H1 (cell line): ENCODE measurements around the gene CMTM3. TPM values are rescaled to one million over a fixed set of nuclear protein-coding genes. Genes with fewer than 3 reads are reported as not detected.

Experiments
- CTCF ChIA-PET: fragments of 300-600 bp; sonication (Branson Sonifier 250); formaldehyde crosslinking; loops from one replicate; lab custom pipeline; 2021; ENCODE audit not compliant: partially characterized antibody; lab: Charles Lee
- POLR2A ChIA-PET: fragments of 300-600 bp; sonication (Branson Sonifier 250); formaldehyde crosslinking; loops from one replicate; lab custom pipeline; 2021; ENCODE audit warnings: inconsistent platforms; ENCODE audit not compliant: partially characterized antibody; lab: Charles Lee
- DNase-seq, 2 experiments: peaks; one replicate each; pipeline versions ENCODE4 v3.0.0 to v3.0.0-alpha.2; 2010 to 2022; ENCODE audit warnings: low spot score in 2 of 2, low read depth in 1 of 2, mixed read lengths in 1 of 2
- FAIRE-seq: peaks from 2 replicates; lab custom pipeline; 2011; peaks lifted over from hg19 to GRCh38; lab: Jason Lieb, UNC
- H2AFZ ChIP-seq: 2 replicates; pipeline ENCODE4 v1.8.1; 2012; ENCODE audit warnings: low read length, inconsistent platforms
- H2AK5ac ChIP-seq: 2 replicates; pipeline ENCODE4 v1.6.1; 2013; ENCODE audit warnings: low read depth, low read length
- H2BK120ac ChIP-seq: replicated peaks from 2 replicates; pipeline ENCODE3; 2013; ENCODE audit warnings: low read depth, low read length, inconsistent platforms
- H2BK12ac ChIP-seq: 2 replicates; pipeline ENCODE4 v1.6.1; 2013; ENCODE audit warnings: low read depth, low read length
- H2BK15ac ChIP-seq: 2 replicates; pipeline ENCODE4 v1.6.1; 2013; ENCODE audit warnings: low read length
- H2BK20ac ChIP-seq: 2 replicates; pipeline ENCODE4 v1.6.1; 2013; ENCODE audit warnings: low read length
- H2BK5ac ChIP-seq: 2 replicates; pipeline ENCODE4 v1.6.1; 2013; ENCODE audit warnings: low read depth, low read length
- H3K14ac ChIP-seq: 2 replicates; pipeline ENCODE4 v1.6.1; 2013; ENCODE audit warnings: inconsistent platforms; ENCODE audit not compliant: insufficient read length
- H3K18ac ChIP-seq: 2 replicates; pipeline ENCODE4 v1.6.1; 2013; ENCODE audit warnings: low read length; ENCODE audit errors: extremely low read depth
- H3K23ac ChIP-seq: 2 replicates; pipeline ENCODE4 v1.6.1; 2013; ENCODE audit warnings: inconsistent platforms; ENCODE audit not compliant: insufficient read length
- H3K23me2 ChIP-seq: 2 replicates; pipeline ENCODE4 v1.6.1; 2013; ENCODE audit warnings: low read depth, low read length
- H3K27ac ChIP-seq: 2 replicates; pipeline ENCODE4 v1.6.1; 2011; ENCODE audit warnings: low read depth, low read length, inconsistent platforms
- H3K27me3 ChIP-seq, 4 experiments: replicated peaks in 1 of 4; 1 replicate in 1 of 4; 2 replicates in 3 of 4; pipeline versions ENCODE4 v1.6.1 to v1.8.1; 2011 to 2013; ENCODE audit warnings: low read length in 3 of 4, mild to moderate bottlenecking in 3 of 4, inconsistent platforms in 2 of 4, mixed read lengths in 2 of 4, moderate library complexity in 1 of 4; ENCODE audit not compliant: control insufficient read depth in 3 of 4, insufficient read depth in 3 of 4; ENCODE audit errors: extremely low read depth in 1 of 4
- H3K36me3 ChIP-seq, 4 experiments: 2 replicates each; pipeline versions ENCODE4 v1.6.1 to v1.8.1; 2011 to 2013; ENCODE audit warnings: mild to moderate bottlenecking in 4 of 4, low read length in 3 of 4, moderate library complexity in 2 of 4, control low read depth in 1 of 4, inconsistent platforms in 1 of 4; ENCODE audit not compliant: insufficient read depth in 4 of 4, control insufficient read depth in 2 of 4
- H3K4ac ChIP-seq: replicated peaks from 2 replicates; pipeline ENCODE3; 2013; ENCODE audit warnings: low read length, low read depth, mixed read lengths, inconsistent platforms; ENCODE audit not compliant: insufficient read length
- H3K4me1 ChIP-seq, 4 experiments: replicated peaks in 1 of 4; 1 replicate in 1 of 4; 2 replicates in 3 of 4; pipeline versions ENCODE4 v1.6.1 to v1.8.1; 2011 to 2013; ENCODE audit warnings: low read length in 3 of 4, inconsistent platforms in 2 of 4, mixed read lengths in 1 of 4; ENCODE audit not compliant: insufficient read depth in 4 of 4, control insufficient read depth in 3 of 4
- H3K4me2 ChIP-seq, 2 experiments: 2 replicates each; pipeline versions ENCODE4 v1.6.1 to v1.8.1; 2011 to 2013; ENCODE audit warnings: low read depth in 2 of 2, low read length in 2 of 2, control low read depth in 1 of 2, inconsistent platforms in 1 of 2, mild to moderate bottlenecking in 1 of 2; ENCODE audit not compliant: insufficient read depth in 1 of 2
- H3K4me3 ChIP-seq, 4 experiments: fragments of 200-600, 300-600 bp in 1 of 4; sonication (generic), shearing (Covaris generic), sonication (Bioruptor Twin) in 1 of 4; 2 replicates each; pipeline versions ENCODE4 v1.5.1 to v1.8.1; 2011 to 2016; ENCODE audit warnings: low read length in 4 of 4, low read depth in 3 of 4, control low read depth in 2 of 4, inconsistent platforms in 2 of 4, mild to moderate bottlenecking in 2 of 4, mixed read lengths in 1 of 4, moderate library complexity in 1 of 4; ENCODE audit not compliant: insufficient read depth in 2 of 4; ENCODE audit errors: extremely low read depth in 1 of 4
- H3K56ac ChIP-seq: replicated peaks from 2 replicates; pipeline ENCODE3; 2013; ENCODE audit warnings: low read depth, mild to moderate bottlenecking, mixed read lengths, low read length, inconsistent platforms; ENCODE audit not compliant: insufficient read length
- H3K79me1 ChIP-seq: 2 replicates; pipeline ENCODE4 v1.6.1; 2013; ENCODE audit warnings: low read depth, low read length, control low read depth
- H3K79me2 ChIP-seq, 2 experiments: 2 replicates each; pipeline versions ENCODE4 v1.6.1 to v1.8.1; 2012 to 2013; ENCODE audit warnings: low read length in 2 of 2, mild to moderate bottlenecking in 2 of 2, inconsistent platforms in 1 of 2; ENCODE audit not compliant: insufficient read depth in 2 of 2, control insufficient read depth in 1 of 2
- H3K9ac ChIP-seq, 4 experiments: replicated peaks in 1 of 4; 1 replicate in 1 of 4; 2 replicates in 3 of 4; pipeline versions ENCODE4 v1.6.1 to v1.8.1; 2011 to 2013; ENCODE audit warnings: low read depth in 3 of 4, low read length in 3 of 4, control low read depth in 2 of 4, mild to moderate bottlenecking in 2 of 4, moderate library complexity in 2 of 4, inconsistent platforms in 1 of 4; ENCODE audit errors: extremely low read depth in 1 of 4
- H3K9me3 ChIP-seq, 2 experiments: 2 replicates each; pipeline versions ENCODE4 v1.6.1 to v1.8.1; 2012 to 2013; ENCODE audit warnings: mild to moderate bottlenecking in 2 of 2, moderate library complexity in 2 of 2, control low read depth in 1 of 2, inconsistent platforms in 1 of 2, low read depth in 1 of 2, low read length in 1 of 2, mixed read lengths in 1 of 2; ENCODE audit not compliant: insufficient read depth in 2 of 2
- H4K20me1 ChIP-seq, 2 experiments: replicated peaks in 1 of 2; 2 replicates each; pipeline versions ENCODE3 to v1.8.1; 2011 to 2013; ENCODE audit warnings: inconsistent platforms in 2 of 2, low read length in 2 of 2, mild to moderate bottlenecking in 1 of 2; ENCODE audit not compliant: insufficient read depth in 2 of 2, control insufficient read depth in 1 of 2
- H4K5ac ChIP-seq: 2 replicates; pipeline ENCODE4 v1.6.1; 2013; ENCODE audit warnings: low read length, low read depth, mixed read lengths, inconsistent platforms; ENCODE audit not compliant: insufficient read length
- H4K8ac ChIP-seq: 2 replicates; pipeline ENCODE4 v1.8.0; 2013; ENCODE audit warnings: mild to moderate bottlenecking, moderate library complexity, low read length, inconsistent platforms; ENCODE audit not compliant: insufficient read depth; ENCODE audit errors: extremely low read depth
- H4K91ac ChIP-seq: replicated peaks from 2 replicates; pipeline ENCODE3; 2013; ENCODE audit warnings: low read length, mixed read lengths, inconsistent platforms; ENCODE audit not compliant: insufficient read length
- ASH2L ChIP-seq: fragments of 200-600, 300-600 bp; sonication (generic); IDR thresholded peaks from one replicate; pipeline ENCODE4 v1.7.1; 2017; ENCODE audit warnings: low read length
- BCL11A ChIP-seq, 2 experiments: IDR thresholded peaks; one replicate each; pipeline ENCODE4 v1.6.1; 2011; ENCODE audit warnings: low read depth in 2 of 2, low read length in 2 of 2, mild to moderate bottlenecking in 2 of 2
- CREB1 ChIP-seq: IDR thresholded peaks from 2 replicates; pipeline ENCODE4 v1.6.1; 2012; ENCODE audit warnings: inconsistent platforms
- EGR1 ChIP-seq: IDR thresholded peaks from 2 replicates; pipeline ENCODE4 v1.6.1; 2011; ENCODE audit warnings: low read depth, low read length, borderline replicate concordance
- MAFK ChIP-seq: IDR thresholded peaks from 2 replicates; pipeline ENCODE4 v1.6.1; 2012; ENCODE audit warnings: low read depth, mild to moderate bottlenecking, improper control_type of control experiment, low read length
- RAD21 ChIP-seq, 2 experiments: IDR thresholded peaks in 1 of 2; conservative IDR thresholded peaks in 1 of 2; 2 replicates each; pipeline ENCODE4 v1.6.1; 2011; ENCODE audit warnings: low read depth in 2 of 2, low read length in 2 of 2, improper control_type of control experiment in 1 of 2, inconsistent platforms in 1 of 2, mild to moderate bottlenecking in 1 of 2, moderate library complexity in 1 of 2
- RBBP5 ChIP-seq: IDR thresholded peaks from 2 replicates; pipeline ENCODE4 v1.7.1; 2012; ENCODE audit warnings: low read depth, mild to moderate bottlenecking, inconsistent platforms, low read length, moderate library complexity, borderline replicate concordance
- RXRA ChIP-seq: IDR thresholded peaks from 2 replicates; pipeline ENCODE4 v1.6.1; 2011; ENCODE audit warnings: low read depth, mild to moderate bottlenecking, low read length, moderate library complexity; ENCODE audit not compliant: insufficient read depth
- SIN3A ChIP-seq, 2 experiments: IDR thresholded peaks in 1 of 2; conservative IDR thresholded peaks in 1 of 2; 2 replicates each; pipeline ENCODE4 v1.6.1; 2011 to 2012; ENCODE audit warnings: low read length in 2 of 2, improper control_type of control experiment in 1 of 2, low read depth in 1 of 2, mild to moderate bottlenecking in 1 of 2
- YY1 ChIP-seq: IDR thresholded peaks from 2 replicates; pipeline ENCODE4 v1.6.1; 2011; ENCODE audit warnings: low read depth, mild to moderate bottlenecking, low read length
- WGBS, 2 experiments: shearing (Covaris generic) in 1 of 2; methylation state at CpG; one replicate each; pipeline versions ENCODE4 v1.1.6 to v1.1.7; 2013 to 2015; ENCODE audit warnings: low lambda C conversion rate in 2 of 2, mixed read lengths in 2 of 2, inconsistent platforms in 1 of 2, low coverage in 1 of 2, missing lambda C conversion rate in 1 of 2; ENCODE audit not compliant: insufficient replicate concordance in 2 of 2, insufficient coverage in 1 of 2, insufficient read length in 1 of 2; ENCODE audit errors: extremely low coverage in 1 of 2, missing lambda C conversion rate in 1 of 2; 5-methylcytosine and 5-hydroxymethylcytosine counted together
- polyA plus RNA-seq, 7 experiments: library from polyadenylated mRNA; depleted of rRNA in 3 of 7; stranded (reverse) in 5 of 7; unstranded in 2 of 7; fragments of >200 nt in 5 of 7; fragments of 200-250 nt in 2 of 7; gene quantifications; 1 replicate in 5 of 7; 2 replicates in 1 of 7; 4 replicates in 1 of 7; pipeline versions ENCODE4 v1.2.1 to v1.2.3, GENCODE V29; 2011 to 2013; ENCODE audit warnings: missing spikeins in 2 of 7, mixed read lengths in 2 of 7
- total RNA-seq: library from RNA; stranded (reverse); fragmentation: NEBNext Ultra II Directional; extraction: Animal tissue kit (Norgen Biotek cat#: 25700); gene quantifications from 2 replicates; pipeline ENCODE4 v1.2.1, GENCODE V29; 2021

CMTM3 gene
- total and polyA plus RNA-seq, 2 of the 8 experiments (the other 6 are each of a cell fraction or from before 2014, with no cell fraction given) = 24.7 to 24.8 TPM

DNA sequence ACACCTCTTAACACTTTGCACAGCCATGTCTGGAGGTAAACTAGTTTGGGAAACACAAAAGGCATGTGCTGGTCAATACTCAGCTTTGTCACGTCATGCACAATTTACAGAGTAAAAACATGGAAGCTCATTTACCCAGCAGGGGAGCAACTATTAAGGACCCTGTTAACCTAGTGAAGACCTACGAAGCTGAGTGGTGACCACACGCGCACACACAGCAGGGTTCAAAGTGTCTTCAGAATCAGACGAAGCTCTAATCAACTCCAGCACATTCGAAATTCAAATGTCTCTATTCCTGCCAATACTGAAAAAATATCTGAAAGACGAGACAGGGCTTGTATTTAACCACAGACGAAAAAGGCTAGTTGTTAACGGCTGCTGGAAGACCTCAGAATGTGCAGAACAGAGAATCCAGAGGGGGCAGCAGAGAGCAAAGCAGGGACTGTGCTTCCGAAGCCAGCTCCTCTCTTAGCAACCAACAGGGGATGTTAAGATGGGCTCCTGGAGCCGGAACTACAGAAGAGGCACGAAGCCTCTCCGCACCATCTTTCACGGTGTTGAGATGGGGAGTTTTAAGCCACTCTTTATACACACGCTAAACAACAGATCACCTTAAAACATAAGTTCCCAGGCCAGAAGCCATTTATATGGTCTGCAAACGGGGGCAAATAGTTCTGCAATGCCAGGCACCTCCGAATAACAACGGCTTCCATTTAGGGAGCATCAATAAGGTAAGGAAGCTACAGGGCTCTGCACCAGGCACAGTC lies 46.4 kb downstream of the CMTM3 start:
- Histone ChIP-seq H2AK5ac (no peak overlapping the region), H2BK20ac (no peak overlapping the region), H3K9ac (no peak overlapping the region), H3K4me2 (peak overlapping the region; percentile 37 to 65), H3K18ac (no peak overlapping the region), H2AFZ (no peak overlapping the region), H4K20me1 (peaks cover 0 to 6% of the 10 kb centered on the region in 2 experiments), H3K79me2 (peaks cover 3 to 13% of the 10 kb centered on the region in 2 experiments; a peak in 3 of 4 replicates), H3K27ac (no peak overlapping the region), H3K9me3 (no peaks in the 10 kb centered on the region), H3K27me3 (no peaks in the 10 kb centered on the region), H3K56ac (no peak overlapping the region), H3K14ac (no peak overlapping the region), H3K79me1 (peaks cover 5% of the 10 kb centered on the region; the same call in 1 of the 2 replicates), H3K23ac (no peak overlapping the region), H2BK5ac (no peak overlapping the region), H3K4me1 (peaks cover 0 to 5% (median 3%) of the 10 kb centered on the region in 4 experiments; a peak in 3 of 7 replicates), H3K36me3 (no peaks in the 10 kb centered on the region), H2BK15ac (no peak overlapping the region), H4K8ac (no peak overlapping the region), H2BK120ac (no peak overlapping the region), H3K4ac (no peak overlapping the region), H4K91ac (no peak overlapping the region), H4K5ac (no peak overlapping the region), H2BK12ac (no peak overlapping the region), H3K4me3 (peak overlapping the region in 3 of 4 experiments; percentile 5 to 47 (median 27); a peak in 4 of 8 replicates), H3K23me2 (no peaks in the 10 kb centered on the region)
- DNase-seq (peak; percentile 68 to 89), FAIRE-seq (peak; percentile 82)
- POLR2A ChIA-PET = interaction anchor here (0.8 to 2.7 kb wide), 6 partner anchors 10 to 45 kb away, joined by 4 to 9 read pairs (median 5); no protein-coding TSS in a partner anchor
- WGBS, 2 experiments = 39% methylated on average over 18 of the region's 18 CpGs; no CpG with 5 or more reads in 1 of the 2 experiments
- CTCF ChIA-PET = interaction anchor here (0.5 to 4.0 kb wide), 53 partner anchors 8 to 1570 kb away, joined by 3 to 58 read pairs (median 5); partner anchors contain the start of gene CMTM3
- TF ChIP-seq EGR1 (no peak), BCL11A (IDR thresholded peaks at IDR 0.05; ENCODE audit: low read depth in 2 of 2, low read length in 2 of 2) (no peak), RXRA (no peak), RBBP5 (peak; percentile 40; the same call in 1 of the 2 replicates), MAFK (no peak), RAD21 (IDR thresholded peaks at IDR 0.05 in 1 of 2, conservative IDR thresholded peaks at IDR 0.05 in 1 of 2; ENCODE audit: low read depth in 2 of 2, low read length in 2 of 2) (peak; percentile 53 to 69; a peak in 3 of 4 replicates), ASH2L (peak; percentile 43), SIN3A (conservative IDR thresholded peaks at IDR 0.05 in 1 of 2, IDR thresholded peaks at IDR 0.05 in 1 of 2; ENCODE audit: low read depth in 1 of 2, low read length in 2 of 2) (0 out of 4 replicates have a peak, but pooled peaks of 1 of the 2 experiments have one; percentile 57), CREB1 (no peak), YY1 (peak; percentile 67; the same call in 1 of the 2 replicates)
